ENCODE results near the gene PAK4.

DNA sequence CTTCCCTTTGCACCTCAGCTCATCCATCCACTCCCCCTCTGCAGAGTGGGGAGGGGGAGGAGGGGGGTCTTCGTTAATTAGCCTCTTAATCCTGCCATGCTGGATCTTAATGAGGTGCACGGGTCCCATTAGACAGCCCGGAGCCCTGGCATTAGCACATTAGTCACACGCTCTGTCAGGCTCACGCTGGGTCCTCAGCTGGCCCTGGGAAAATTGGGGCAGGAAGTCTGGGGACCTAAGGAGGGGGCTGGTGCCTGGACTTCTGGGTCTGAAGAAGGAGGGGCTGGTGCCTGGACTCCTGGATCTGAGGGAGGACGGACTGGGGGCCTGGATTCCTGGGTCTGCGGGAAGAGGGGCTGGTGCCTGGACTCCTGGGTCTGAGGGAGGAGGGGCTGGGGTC is 70.7 kb downstream of the PAK4 start:
- no peak for TF ChIP-seq CTCF (IDR thresholded peaks at IDR 0.05; ENCODE audit: poor library complexity)
- no peak for TF ChIP-seq EZH2 (IDR thresholded peaks at IDR 0.05; ENCODE audit: borderline replicate concordance)
- no peak for TF ChIP-seq EZH2phosphoT487 (IDR thresholded peaks at IDR 0.05; ENCODE audit: low read depth, severe bottlenecking, unreplicated experiment)
